Measurements from ENCODE around the gene HK1.

Gene HK1

GRCh38 chr10:69384320-69384719, 106.0 kb downstream of the HK1 start:
- H3K9me3 ChIP-seq (ENCODE audit: control insufficient read depth, insufficient read depth, low read depth, low read length), result no peaks in the 10 kb centered on the region
- H3K4me3 ChIP-seq (ENCODE audit: low read depth, low read length), result no peak overlapping the region
- CTCF ChIA-PET, result no interaction called here
- no peaks in the 10 kb centered on the region for H3K4me1 ChIP-seq (ENCODE audit: control insufficient read depth, insufficient read depth, low read length)
- peaks cover 20 to 85% of the 10 kb centered on the region in 2 experiments for H3K36me3 ChIP-seq (ENCODE audit: control insufficient read depth in 2 of 2, insufficient read depth in 1 of 2, low read length in 2 of 2)
- TF ChIP-seq ZNF155 (tag by site-specific recombination; IDR thresholded peaks at IDR 0.05) (no peak), ZNF280C (tag by site-specific recombination; IDR thresholded peaks at IDR 0.05) (no peak), ZBTB10 (tag by site-specific recombination; IDR thresholded peaks at IDR 0.05) (no peak), ZNF560 (tag by site-specific recombination; IDR thresholded peaks at IDR 0.05; ENCODE audit: borderline replicate concordance) (no peak), YY2 (tag by site-specific recombination; IDR thresholded peaks at IDR 0.05) (no peak), ZSCAN18 (tag by site-specific recombination; IDR thresholded peaks at IDR 0.05) (no peak), ZNF843 (tag by site-specific recombination; IDR thresholded peaks at IDR 0.05) (no peak), ZNF404 (tag by site-specific recombination; IDR thresholded peaks at IDR 0.05) (no peak), REST (tag by site-specific recombination; IDR thresholded peaks at IDR 0.05) (no peak), ZNF488 (tag by site-specific recombination; IDR thresholded peaks at IDR 0.05) (no peak), ZNF513 (tag by site-specific recombination; IDR thresholded peaks at IDR 0.05) (no peak), SALL2 (tag by site-specific recombination; IDR thresholded peaks at IDR 0.05; ENCODE audit: borderline replicate concordance) (no peak), ZBTB11 (tag by site-specific recombination; conservative IDR thresholded peaks at IDR 0.05; ENCODE audit: low read depth) (no peak), ZNF777 (tag by site-specific recombination; IDR thresholded peaks at IDR 0.05; ENCODE audit: borderline replicate concordance) (no peak), PRDM6 (tag by site-specific recombination; IDR thresholded peaks at IDR 0.05) (no peak), ZNF561 (tag by site-specific recombination; IDR thresholded peaks at IDR 0.05; ENCODE audit: borderline replicate concordance) (no peak), SP2 (tag by site-specific recombination; IDR thresholded peaks at IDR 0.05) (no peak)
- no peak overlapping the region for H3K27ac ChIP-seq (ENCODE audit: extremely low read depth, low read depth, low read length)
- POLR2A ChIA-PET, result no interaction called here

All from HEK293 (cell line).